ENCODE measurements around the gene NCAPH2.

GRCh38 chr22:50568626-50569025 is 60.6 kb downstream of the NCAPH2 start:
- TF ChIP-seq NR2F2 (IDR thresholded peaks at IDR 0.05; ENCODE audit: borderline replicate concordance, low read depth), result no peak
- no peak for TF ChIP-seq RBM39 (IDR thresholded peaks at IDR 0.05; ENCODE audit: low read depth, low read length, poor library complexity, severe bottlenecking)
- TF ChIP-seq TRAFD1 (CRISPR knock-in tag; IDR thresholded peaks at IDR 0.05; ENCODE audit: borderline replicate concordance), result no peak
- TF ChIP-seq ZNF318 (CRISPR knock-in tag; IDR thresholded peaks at IDR 0.05), result no peak
- TF ChIP-seq MYPOP (CRISPR knock-in tag; IDR thresholded peaks at IDR 0.05), result no peak
- TF ChIP-seq KDM1A (CRISPR knock-in tag; IDR thresholded peaks at IDR 0.05), result no peak
- TF ChIP-seq CTCF (CRISPR knock-in tag; IDR thresholded peaks at IDR 0.05), result no peak
- no peak for TF ChIP-seq ZNF619 (CRISPR knock-in tag; IDR thresholded peaks at IDR 0.05)
- no peak for TF ChIP-seq RELA (CRISPR knock-in tag; IDR thresholded peaks at IDR 0.05)
- no peak for TF ChIP-seq BCL3 (CRISPR knock-in tag; IDR thresholded peaks at IDR 0.05)
- TF ChIP-seq BRD4 (CRISPR knock-in tag; IDR thresholded peaks at IDR 0.05), result no peak
- TF ChIP-seq SP2 (CRISPR knock-in tag; IDR thresholded peaks at IDR 0.05), result no peak

Measured in HepG2 (cell line).